AG04450 (cell line): ENCODE data around the gene PNISR. TPM values are rescaled to one million over a fixed set of nuclear protein-coding genes. Genes with fewer than 3 reads are reported as not detected.
"Not testable (repeated sequence)": the region's sequence is repeated elsewhere in the genome, so short reads cannot be mapped to it uniquely, and the experiment has no call there.

Experiments
- CTCF ChIA-PET: fragments of 300-600, 350-600 bp; formaldehyde crosslinking; extraction: SDS; loops from one replicate; lab custom pipeline; 2022; ENCODE audit warnings: antibody characterized with exemption, inconsistent platforms; lab: Charles Lee
- POLR2A ChIA-PET: fragments of 350-600 bp; formaldehyde crosslinking; extraction: SDS; loops from one replicate; lab custom pipeline; 2021; ENCODE audit warnings: antibody characterized with exemption, inconsistent platforms; lab: Yijun Ruan, JAX
- DNase-seq: peaks from one replicate; pipeline ENCODE4 v3.0.0-alpha.2; 2011; ENCODE audit warnings: low read depth, low spot score
- H3K27ac ChIP-seq: one replicate; pipeline ENCODE4 v1.5.1; 2012; ENCODE audit warnings: low read depth, low read length, control low read depth
- H3K27me3 ChIP-seq: one replicate; pipeline ENCODE4 v1.6.0; 2012; ENCODE audit warnings: low read length; ENCODE audit not compliant: control insufficient read depth, insufficient read depth
- H3K4me3 ChIP-seq: 2 replicates; pipeline ENCODE4 v1.5.1; 2011; ENCODE audit warnings: mild to moderate bottlenecking, low read depth, low read length, control low read depth
- H3K9me3 ChIP-seq: 2 replicates; pipeline ENCODE4 v1.5.1; 2012; ENCODE audit warnings: low read length; ENCODE audit not compliant: control insufficient read depth, insufficient read depth
- polyA minus RNA-seq: library from RNA; depleted of rRNA, polyadenylated mRNA; stranded (reverse); fragments of >200 nt; gene quantifications from 2 replicates; pipeline ENCODE4 v1.2.3, GENCODE V29; 2011; rRNA and poly(A)+ RNA removed
- polyA plus RNA-seq: library from polyadenylated mRNA; depleted of rRNA; stranded (reverse); fragments of >200 nt; gene quantifications from 2 replicates; pipeline ENCODE4 v1.2.3, GENCODE V29; 2011; rRNA removed
- TF ChIP-seq, protein P1 (sequence below): IDR thresholded peaks from 2 replicates; pipeline ENCODE4 v1.5.1; 2011; ENCODE audit warnings: low read depth, low read length, control low read depth, inconsistent platforms

The PNISR gene, protein sequence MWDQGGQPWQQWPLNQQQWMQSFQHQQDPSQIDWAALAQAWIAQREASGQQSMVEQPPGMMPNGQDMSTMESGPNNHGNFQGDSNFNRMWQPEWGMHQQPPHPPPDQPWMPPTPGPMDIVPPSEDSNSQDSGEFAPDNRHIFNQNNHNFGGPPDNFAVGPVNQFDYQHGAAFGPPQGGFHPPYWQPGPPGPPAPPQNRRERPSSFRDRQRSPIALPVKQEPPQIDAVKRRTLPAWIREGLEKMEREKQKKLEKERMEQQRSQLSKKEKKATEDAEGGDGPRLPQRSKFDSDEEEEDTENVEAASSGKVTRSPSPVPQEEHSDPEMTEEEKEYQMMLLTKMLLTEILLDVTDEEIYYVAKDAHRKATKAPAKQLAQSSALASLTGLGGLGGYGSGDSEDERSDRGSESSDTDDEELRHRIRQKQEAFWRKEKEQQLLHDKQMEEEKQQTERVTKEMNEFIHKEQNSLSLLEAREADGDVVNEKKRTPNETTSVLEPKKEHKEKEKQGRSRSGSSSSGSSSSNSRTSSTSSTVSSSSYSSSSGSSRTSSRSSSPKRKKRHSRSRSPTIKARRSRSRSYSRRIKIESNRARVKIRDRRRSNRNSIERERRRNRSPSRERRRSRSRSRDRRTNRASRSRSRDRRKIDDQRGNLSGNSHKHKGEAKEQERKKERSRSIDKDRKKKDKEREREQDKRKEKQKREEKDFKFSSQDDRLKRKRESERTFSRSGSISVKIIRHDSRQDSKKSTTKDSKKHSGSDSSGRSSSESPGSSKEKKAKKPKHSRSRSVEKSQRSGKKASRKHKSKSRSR
- polyA plus RNA-seq (53.6 TPM in 2 replicates), polyA minus RNA-seq (38.3 and 51.5 TPM in 2 replicates)

DNA sequence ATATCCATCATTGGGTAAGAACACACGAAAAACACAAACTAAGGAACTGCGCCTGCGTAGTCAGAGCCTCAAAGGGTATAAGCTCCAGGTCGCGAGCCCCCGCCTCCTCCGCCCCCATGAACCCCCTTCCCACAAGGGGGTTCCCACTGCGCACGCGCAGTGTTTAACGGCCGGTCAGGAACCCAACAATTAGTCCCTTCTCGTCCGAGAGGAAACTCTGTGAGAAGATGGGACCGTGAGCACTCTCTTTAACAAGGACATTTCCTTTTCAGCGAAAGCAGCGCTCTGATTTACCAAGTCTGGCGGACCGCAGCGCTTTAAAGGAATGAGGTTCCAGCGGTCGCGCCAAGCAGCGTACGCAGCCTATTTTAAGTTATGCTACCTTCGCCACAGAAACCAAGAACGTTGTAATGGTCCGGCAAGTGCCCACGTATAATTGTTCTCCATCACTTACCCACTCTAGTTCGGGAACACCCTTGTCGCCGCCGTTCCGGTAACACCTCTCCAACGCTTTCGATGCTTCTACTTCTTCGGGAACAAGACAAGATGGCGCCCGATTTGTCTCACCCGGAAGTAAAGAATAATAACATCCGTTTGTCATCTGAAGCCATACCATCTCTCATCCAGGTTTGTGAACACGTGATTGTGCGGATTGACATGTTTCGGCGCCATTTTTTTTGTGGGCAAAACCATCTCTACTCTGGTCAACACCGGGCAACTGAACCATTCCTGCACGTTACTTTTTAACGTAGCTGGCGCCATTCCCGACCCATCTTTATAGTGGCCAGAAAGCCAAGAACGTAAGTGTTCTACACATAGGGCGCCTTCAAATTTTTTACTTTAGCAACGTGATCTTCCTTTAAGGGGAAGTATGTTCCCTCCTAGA lies at the start of gene PNISR:
PNISR (minus strand) TSS at position 548 of the 886 bp plus-strand sequence. CDS start 10,649 bp downstream, outside the sequence.
- peak; percentile 97 for DNase-seq
- no peaks in the 10 kb centered on the region for H3K27me3 ChIP-seq
- TF ChIP-seq, protein P1, sequence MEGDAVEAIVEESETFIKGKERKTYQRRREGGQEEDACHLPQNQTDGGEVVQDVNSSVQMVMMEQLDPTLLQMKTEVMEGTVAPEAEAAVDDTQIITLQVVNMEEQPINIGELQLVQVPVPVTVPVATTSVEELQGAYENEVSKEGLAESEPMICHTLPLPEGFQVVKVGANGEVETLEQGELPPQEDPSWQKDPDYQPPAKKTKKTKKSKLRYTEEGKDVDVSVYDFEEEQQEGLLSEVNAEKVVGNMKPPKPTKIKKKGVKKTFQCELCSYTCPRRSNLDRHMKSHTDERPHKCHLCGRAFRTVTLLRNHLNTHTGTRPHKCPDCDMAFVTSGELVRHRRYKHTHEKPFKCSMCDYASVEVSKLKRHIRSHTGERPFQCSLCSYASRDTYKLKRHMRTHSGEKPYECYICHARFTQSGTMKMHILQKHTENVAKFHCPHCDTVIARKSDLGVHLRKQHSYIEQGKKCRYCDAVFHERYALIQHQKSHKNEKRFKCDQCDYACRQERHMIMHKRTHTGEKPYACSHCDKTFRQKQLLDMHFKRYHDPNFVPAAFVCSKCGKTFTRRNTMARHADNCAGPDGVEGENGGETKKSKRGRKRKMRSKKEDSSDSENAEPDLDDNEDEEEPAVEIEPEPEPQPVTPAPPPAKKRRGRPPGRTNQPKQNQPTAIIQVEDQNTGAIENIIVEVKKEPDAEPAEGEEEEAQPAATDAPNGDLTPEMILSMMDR, result no peak
- ChIA-PET POLR2A (interaction anchor here (0.6 to 2.9 kb wide), 8 partner anchors 8 to 737 kb away, joined by 3 to 28 read pairs (median 4); partner anchors contain the start of genes CCNC, COQ3 and FAXC), CTCF (interaction anchor here (0.7 to 3.4 kb wide), 12 partner anchors 9 to 95 kb away, joined by 3 to 28 read pairs (median 6); partner anchors contain the start of gene COQ3)
- H3K4me3 ChIP-seq, result peak within 1 kb of the TSS; percentile 93
- H3K9me3 ChIP-seq, result no peaks in the 10 kb centered on the region
- H3K27ac ChIP-seq, result peak within 1 kb of the TSS; percentile 99

DNA sequence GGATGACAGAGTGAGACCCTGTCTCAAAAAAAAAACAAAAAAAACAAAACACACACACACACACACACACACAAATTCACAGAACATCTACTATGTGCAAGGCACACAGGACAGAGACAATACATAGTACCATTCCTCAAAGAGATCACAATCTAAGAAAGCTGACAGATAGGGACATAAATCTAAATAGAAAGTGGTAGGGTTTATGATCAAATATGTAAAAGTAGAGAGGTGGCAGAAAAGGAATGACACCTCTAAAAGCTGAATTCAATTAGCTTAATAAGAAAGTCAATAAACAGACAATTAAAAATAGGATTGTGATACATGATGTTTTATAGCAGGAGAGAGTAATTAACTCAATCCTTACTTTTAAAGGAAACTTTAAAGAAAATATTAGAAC lies 48.6 kb upstream of the PNISR start:
- no peak for DNase-seq
- CTCF ChIA-PET, result interaction anchor here (7.7 kb wide), 1 partner anchor 273 kb away, joined by 53 read pairs; no protein-coding TSS in a partner anchor
- POLR2A ChIA-PET, result no interaction called here
- TF ChIP-seq, protein P1, result no peak
- Histone ChIP-seq H3K9me3 (no peaks in the 10 kb centered on the region), H3K27me3 (no peaks in the 10 kb centered on the region), H3K27ac (no peak overlapping the region), H3K4me3 (no peak overlapping the region)

DNA sequence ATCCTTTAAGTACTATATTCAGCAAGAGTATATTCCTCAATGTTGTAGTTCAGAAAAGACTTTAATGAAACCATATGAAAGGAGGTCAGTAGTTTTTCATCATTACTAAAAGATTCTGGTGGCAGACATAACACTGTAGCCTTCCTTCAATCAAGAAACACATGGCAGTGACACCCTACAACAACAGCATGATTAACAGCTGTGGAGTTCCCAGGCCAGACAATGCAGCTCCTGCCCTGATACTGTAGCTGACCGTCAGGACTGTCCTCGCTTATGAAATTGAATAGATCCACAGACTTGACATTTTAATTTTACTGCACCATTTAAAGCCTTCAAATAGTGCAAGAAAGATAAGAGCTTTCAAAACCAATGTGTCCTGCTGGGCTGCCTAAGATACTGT lies 46.5 kb upstream of the PNISR start:
- Histone ChIP-seq H3K9me3 (no peaks in the 10 kb centered on the region), H3K27me3 (no peaks in the 10 kb centered on the region), H3K27ac (no peak overlapping the region), H3K4me3 (no peak overlapping the region)
- TF ChIP-seq, protein P1, result no peak
- ChIA-PET CTCF (interaction anchor here (1.0 to 7.7 kb wide), 3 partner anchors 14 to 351 kb away, joined by 5 to 53 read pairs (median 9); no protein-coding TSS in a partner anchor), POLR2A (no interaction called here)
- DNase-seq, result no peak

DNA sequence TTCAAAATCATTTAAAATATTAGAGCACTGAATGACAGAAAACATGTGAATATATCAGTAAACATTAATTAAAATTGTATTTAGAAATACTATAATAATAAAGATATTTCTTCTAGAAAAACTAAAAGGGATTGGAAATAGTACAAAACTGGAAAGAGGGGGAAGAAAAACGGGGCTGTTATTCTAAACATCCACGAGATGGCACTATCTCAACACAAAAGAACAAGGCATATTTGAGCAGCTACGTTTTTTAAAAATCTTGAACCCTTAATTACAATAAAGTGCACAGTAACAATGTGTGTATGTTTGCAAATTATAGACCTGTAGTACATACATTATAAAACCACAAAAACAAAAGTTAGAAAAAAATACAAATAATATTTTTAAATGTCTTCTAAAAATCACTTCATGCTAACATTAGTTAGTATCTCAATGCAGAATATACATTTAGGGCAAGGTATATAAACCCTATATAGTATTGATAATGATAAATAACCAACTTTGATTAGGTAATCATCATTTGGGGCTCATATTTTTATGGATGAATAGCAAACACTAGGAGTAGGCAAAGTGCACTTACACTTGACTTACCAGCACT lies 42.5 kb upstream of the PNISR start:
- H3K27me3 ChIP-seq, result no peaks in the 10 kb centered on the region
- no peak overlapping the region for H3K27ac ChIP-seq
- POLR2A ChIA-PET, result no interaction called here
- no peak for DNase-seq
- CTCF ChIA-PET, result interaction anchor here (0.5 to 7.7 kb wide), 11 partner anchors 9 to 355 kb away, joined by 3 to 53 read pairs (median 4); no protein-coding TSS in a partner anchor
- H3K9me3 ChIP-seq, result no peaks in the 10 kb centered on the region
- TF ChIP-seq, protein P1, result peak; percentile 73
- H3K4me3 ChIP-seq, result no peak overlapping the region

DNA sequence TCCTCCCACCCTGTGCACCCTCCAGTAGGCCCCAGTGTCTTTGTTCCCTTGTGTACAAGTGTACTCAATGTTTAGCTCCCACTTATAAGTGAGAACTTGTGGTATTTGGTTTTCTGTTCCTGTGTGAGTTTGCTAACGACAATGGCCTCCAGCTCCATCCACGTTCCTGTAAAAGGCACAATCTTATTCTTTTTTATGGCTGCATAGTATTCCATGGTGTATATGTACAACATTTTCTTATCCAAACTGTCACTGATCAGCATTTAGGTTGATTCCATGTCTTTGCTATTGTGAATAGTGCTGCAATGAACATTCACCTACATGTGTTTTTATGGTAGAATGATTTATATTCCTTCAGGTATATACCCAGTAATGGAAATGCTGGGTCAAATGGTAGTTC lies 34.0 kb upstream of the PNISR start:
- H3K27me3 ChIP-seq, H3K4me3 ChIP-seq, H3K27ac ChIP-seq, POLR2A ChIA-PET, H3K9me3 ChIP-seq, DNase-seq: not testable (repeated sequence)
- CTCF ChIA-PET, result interaction anchor here (0.9 kb wide), 1 partner anchor 24 kb away, joined by 3 read pairs; no protein-coding TSS in a partner anchor
